ENCODE measurements around the gene SLC6A3.

SLC6A3 gene

DNA sequence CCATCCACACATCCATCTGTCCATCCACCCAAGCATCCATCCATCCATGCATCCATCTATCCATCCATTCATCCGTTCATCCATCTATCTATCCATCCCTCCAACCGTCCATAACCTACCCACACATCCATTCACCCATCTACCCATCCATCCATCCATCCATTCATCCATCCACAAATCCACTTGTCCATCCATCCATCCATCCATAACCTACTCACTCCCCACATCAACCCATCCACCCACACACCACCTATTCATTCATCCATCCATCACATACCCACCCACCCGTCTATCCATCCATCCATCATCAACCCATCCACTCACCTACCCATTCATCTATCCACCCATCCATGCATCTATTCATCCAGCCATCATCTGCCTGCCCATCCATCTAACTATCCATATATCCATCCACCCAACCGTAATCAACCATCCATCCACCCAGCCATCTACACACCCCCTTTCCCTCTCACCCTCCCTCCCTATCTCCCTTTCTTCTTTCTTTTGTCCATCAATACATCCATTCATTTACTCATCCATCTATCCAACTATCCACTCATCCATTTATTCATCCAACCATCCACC lies 56.8 kb downstream of the SLC6A3 start:
- no peak for DNase-seq (ENCODE audit: low read depth in 2 of 2)

DNA sequence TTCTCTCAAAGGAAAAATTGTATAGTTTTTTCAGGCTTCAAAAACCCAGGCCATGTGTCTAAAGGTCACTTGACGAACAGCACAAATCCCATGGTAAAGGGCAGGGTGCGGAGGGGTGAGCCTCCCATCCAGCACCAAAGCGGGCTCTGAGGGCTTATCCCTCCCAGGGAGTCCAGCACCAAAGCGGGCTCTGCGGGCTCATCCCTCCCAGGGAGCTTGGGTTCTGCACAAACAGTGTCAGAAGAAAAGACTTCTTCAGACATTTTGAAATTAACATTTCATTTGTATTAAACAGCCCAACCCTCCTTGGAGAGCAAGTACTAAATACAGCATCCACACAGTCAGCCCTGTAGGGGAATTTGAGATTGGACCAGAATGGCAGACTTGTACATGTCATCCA lies 57.4 kb downstream of the SLC6A3 start:
- DNase-seq (ENCODE audit: low read depth in 2 of 2) = no peak

DNA sequence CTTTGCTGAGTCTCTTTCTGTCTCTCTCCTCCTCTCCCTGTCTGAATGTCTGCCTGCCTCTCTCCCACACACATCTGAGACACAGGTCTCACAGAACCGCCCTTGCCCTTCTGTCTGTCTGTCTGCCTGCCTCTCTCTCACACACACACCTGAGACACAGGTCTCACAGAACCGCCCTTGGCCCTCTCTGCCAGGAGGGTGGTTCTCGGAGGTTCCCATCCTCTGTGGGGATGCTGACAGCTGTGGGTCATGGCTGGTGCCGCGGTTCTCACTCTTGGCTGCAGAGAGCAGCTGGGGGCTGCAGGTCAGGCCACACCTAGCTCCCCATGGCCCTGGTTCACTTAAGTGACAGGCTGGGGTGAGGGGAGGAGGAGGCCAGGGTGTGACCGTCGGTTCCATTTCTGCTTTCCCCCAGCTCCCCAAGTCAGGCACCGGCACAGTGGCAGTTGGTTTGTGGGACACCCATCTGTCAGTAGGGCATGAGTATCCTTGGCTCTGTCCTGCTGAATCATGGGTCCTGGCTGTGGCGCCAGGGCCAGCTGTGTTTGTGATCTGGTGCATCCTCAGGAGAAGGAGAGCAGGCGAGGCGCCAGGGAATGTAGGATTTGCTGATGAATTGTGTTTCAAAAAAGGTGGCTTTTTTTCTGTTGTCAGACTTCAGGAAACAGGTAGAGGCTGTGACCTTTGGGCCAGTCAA lies 58.0 kb downstream of the SLC6A3 start:
- DNase-seq (ENCODE audit: low read depth in 2 of 2) = no peak

DNA sequence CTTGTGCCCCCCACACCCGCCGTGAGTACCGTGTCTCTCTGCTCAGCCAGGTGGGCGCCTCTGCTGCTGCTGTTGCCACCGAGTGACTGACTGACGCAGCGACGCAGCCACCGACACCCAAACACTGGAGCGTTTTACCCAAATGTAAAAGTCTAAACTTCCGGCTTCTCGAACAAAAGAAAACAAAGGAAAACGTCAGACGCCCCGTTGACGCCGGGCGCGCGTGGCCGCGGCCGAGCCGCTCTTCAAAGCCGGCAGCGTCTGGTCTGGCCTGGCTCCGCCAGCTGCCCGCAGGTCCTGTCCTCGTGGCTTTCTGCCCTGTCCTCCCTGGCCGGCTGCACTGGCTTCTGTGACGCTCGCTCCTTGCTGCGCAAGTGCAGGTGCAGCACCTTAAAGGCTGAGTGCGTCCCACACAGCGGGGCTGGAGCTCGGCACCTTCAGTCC lies 58.9 kb downstream of the SLC6A3 start:
- DNase-seq (ENCODE audit: low read depth in 2 of 2) = peak; percentile 44 to 51

DNA sequence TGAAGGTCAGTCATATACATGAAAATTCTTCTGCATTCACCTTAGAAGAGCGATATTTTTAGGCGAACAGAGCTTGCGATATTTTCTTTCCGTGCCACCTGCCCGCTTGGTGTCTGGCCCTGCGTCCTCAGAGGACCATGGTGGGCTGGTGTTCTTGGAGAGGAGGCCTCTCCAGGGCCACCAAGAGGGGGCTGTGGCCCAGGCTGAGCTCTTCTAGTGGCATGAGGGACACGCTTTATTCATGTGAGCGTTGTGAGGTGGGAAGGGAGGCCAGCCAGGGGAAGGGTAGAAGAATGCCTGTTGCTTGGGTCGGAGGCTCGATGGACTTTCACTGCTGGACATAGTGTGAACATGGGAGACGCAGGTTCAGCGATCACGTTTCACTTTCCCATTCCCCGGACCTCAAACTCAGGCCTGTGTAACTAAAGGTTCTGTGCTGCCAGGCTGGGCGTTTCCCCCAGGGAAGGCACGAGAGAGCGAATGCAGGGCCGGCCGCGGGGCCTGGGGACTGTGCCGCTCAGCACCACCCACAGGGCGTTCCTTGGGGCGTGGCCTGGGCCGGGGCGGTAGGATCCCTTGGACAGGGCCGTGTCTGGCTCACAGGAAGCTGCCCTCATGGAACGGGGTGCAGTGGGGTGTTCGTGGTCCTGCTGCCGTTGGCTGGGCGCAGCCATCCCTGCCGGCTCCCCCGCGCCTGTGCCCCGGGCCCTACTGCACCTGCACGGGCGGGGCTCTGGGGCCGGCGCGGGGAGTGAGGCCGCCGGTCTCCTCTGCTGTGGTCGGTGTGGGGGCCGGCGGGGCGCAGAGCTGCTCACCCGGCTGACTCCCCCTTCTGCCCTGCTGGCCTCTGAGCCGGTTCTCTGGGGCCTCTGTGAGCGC lies 59.6 kb downstream of the SLC6A3 start:
- DNase-seq (ENCODE audit: low read depth in 2 of 2) = peak; percentile 56 to 60

DNA sequence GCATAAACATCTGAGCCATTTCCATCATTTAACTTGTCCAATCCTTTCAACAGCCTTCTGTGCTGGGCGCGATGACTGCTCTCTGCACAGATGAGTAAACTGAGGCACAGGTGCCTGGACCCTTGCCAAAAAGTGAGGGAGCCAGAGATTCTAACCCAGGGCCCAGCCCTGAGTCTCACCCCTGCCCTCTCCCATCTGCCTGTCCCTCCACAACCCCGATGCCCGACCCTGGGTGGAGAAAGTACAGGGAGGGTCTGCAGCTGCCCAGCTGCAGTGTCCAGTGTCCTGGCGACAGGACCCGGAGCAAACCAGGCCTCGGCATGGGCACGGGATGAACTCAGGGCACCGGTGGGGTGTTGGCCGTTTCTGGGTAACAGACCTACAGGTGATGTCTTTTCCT lies 60.7 kb downstream of the SLC6A3 start:
- DNase-seq (ENCODE audit: low read depth in 2 of 2) = no peak

DNA sequence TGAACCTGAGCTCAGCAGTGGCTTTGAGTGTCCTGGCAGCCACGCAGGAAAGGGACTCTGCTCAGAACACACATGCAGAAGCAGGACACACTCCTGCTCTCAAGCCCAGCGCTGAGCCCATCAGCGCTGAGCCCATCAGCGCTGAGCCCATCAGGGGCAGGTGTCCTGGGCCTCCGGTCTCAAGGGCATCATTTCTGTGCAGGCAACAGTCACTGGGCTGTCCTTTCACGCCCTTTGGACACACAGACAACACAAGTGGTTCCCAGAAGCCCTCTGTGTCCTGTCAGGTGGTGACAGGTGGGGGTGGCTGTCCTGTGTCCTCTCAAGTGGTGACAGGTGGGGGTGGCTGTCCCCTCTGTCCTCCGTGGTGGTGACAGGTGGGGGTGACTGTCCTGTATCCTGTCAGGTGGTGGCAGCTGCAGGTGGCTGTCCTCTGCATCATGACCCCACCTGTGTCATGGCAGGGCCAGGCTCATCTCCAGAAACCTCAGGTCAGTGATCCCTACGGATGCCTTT lies 61.3 kb downstream of the SLC6A3 start:
- DNase-seq (ENCODE audit: low read depth in 2 of 2) = no peak

DNA sequence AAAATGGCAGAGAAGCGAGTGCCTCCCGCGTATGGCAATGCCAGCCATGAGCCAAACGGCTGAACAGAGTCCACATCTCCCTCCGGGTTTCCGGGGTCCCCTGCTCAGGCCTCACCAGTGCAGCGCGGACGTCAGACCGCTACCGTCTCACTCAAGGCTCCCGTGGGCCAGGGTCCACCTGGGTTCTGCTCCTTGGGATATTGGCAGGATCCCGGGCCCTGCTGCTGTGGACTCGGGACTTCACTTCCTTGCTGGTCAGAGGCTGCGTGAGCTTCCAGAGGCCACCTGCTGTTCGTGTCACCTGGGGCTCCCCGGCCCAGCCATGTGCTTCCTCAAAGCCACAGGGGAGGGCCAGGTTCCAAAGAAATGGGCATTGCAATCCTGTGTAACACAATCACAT lies 61.9 kb downstream of the SLC6A3 start:
- DNase-seq (ENCODE audit: low read depth in 2 of 2) = no peak

DNA sequence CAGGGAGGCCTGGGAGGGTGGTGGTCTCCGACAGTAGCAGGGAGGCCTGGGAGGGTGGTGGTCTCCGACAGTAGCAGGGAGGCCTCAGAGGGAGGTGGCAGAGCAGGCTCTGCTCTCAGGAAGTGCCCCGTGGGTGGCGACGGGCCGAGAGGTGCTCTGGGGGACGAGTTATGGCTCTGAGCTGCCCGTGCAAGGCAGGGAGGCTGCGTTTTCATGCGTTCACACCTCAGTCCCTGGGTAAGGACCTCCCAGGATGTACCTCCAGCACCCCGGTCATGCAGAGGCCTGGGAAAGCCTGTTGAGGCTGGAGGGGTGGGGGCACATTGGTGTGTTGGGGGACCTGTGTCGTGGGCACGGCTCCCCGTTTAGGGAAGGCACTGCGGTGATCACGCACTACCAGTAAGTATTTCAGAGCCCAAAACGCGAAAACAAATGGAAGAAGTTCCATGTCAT lies 63.0 kb downstream of the SLC6A3 start:
- DNase-seq (ENCODE audit: low read depth in 2 of 2) = no peak

DNA sequence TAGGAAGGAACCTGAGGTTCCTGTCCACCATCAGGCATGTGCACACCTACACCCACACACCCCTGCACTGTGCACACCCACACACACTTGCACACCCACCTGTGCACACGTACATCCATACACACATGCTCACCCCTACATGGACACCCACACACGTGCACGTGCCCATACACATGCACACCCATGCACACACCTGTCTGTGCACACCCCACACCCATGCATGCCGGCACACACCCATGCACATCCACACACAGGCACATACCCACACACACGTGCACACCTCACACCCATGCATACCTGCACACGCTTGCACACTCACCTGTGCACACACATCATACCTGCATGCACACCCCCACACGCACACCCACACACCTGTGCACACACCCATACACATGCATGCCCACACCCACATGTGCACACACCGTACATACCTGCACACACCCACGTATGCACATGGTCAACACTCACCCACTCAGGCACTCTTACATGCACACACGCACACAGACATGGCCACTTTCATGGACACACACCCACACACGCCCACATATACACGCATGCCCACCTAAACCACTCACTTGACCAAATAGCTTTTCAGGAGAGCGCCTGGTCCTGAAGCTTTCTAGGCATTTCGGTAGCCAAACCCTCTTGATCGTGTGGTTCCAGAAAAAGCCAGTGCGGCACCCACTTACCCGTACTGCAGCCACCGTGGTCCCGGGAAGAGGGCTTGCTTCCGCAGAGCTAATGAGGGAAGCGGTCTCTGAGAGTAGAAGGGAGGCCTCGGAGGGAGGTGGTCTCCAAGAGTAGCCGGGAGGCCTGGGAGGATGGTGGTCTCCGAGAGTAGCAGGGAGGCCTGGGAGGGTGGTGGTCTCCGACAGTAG lies 63.6 kb downstream of the SLC6A3 start:
- DNase-seq (ENCODE audit: low read depth in 2 of 2) = no peak

DNA sequence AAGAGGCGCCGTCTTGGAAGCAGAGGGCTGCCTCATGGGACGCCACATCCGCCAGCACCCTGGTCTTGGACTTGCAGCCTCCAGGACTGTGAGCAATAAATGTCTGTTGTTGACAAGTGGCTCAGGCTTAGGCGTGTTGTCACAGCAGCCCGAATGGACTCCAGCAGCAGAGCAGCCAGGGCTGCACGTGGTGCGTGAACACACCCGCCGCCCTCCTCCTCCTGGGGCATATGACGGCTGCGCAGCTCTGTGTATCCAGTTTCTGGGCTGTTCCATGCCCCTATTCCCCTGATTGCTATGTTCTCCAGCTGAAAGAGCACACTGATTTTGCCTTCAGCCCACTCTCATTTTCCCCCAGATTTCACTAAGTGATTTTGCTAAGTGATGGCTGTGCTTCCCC lies 64.3 kb downstream of the SLC6A3 start:
- no peak for DNase-seq (ENCODE audit: low read depth in 2 of 2)

DNA sequence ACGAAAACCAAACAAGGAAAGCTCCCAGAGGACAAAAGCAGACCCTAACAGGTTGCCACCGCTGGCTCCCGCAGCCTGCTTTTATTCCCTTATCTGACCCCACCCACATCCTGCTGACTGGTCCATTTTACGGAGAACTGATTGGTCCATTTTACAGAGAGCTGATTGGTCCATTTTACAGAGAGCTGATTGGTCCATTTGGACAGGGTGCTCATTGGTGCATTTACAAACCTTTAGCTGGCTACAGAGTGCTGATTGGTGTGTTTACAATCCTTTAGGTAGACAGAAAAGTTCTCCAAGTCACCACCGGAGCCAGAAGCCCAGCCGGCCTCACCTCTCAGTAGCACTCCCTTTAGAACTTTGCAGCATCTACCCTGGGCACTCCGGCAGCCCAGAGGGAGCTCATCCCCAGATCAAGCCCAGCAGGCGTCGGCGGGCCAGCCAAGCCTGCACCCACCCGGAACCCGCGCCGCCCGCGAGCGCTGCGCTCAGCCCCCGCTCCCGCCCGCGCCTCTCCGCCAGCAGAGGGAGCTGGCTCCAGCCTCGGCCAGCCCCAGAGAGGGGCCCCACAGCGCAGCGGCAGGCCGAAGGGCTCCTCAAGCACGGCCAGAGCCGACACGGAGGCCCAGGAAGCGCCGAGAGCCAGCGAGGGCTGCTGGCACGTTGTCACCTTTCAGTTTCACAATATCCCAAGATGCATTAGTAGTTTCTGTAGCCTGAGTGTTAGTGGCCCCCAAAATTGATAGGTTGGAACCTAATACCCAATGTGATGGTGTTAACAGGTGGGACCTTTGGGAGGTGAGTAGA lies 65.0 kb downstream of the SLC6A3 start:
- DNase-seq (ENCODE audit: low read depth in 2 of 2) = peak; percentile 10 to 40

DNA sequence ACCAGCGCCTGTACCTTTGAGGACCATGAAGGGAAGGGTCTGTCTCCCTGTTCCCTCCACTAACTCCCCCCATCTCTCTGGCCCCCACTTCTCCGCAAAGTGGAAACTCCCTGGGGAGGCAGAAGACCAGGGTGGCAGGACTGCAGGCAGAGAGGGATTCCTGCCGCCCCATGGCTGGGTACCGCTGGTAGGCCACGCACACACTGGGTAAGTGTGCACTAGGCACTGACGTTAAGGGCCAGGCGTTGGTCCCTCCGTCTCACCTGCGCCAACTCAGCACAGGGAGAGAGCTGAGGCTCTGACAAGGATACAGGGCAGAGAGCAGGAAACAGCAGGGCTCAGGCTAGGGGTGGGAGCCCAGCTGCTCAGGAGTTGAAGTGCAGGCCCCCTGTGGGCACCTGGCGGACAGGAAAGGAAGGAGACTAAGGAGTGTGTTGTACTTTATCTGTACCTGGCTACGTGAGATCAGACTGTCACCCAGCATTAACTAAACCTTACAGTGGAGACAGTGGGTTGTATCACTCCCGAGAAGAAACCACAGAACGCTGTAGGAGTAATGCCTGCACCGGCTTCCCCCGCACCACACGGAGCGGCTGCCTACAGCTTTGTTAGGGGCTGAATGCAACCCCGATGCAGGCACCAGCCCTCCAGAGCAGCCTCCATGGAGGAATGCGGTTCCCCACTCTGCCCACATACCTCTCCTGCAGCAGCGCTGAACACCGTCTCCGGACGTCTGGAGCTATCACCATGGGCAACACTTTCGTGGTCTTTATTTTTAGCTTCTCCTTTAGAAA lies 66.2 kb downstream of the SLC6A3 start:
- DNase-seq (ENCODE audit: low read depth in 2 of 2) = no peak

DNA sequence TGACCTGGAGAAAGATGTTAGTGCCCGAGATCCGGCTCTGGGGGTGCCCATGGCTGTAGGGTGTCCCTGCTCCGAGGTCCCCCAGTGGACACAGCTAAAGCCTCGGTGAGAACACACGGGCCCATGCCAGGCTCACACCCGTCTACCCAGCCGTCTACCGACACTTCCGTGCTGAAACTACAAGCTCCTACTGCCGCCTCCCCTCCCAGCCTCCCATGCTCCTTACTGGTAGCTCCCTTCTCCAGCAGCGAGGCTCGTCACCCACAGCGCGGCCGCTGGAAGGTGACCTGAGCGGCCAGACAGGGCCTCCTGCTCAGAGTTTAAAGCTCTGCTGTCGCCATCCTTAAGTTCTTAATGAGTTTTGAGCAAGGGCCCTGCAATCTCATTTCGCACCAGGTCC lies 67.1 kb downstream of the SLC6A3 start:
- DNase-seq (ENCODE audit: low read depth in 2 of 2) = no peak

DNA sequence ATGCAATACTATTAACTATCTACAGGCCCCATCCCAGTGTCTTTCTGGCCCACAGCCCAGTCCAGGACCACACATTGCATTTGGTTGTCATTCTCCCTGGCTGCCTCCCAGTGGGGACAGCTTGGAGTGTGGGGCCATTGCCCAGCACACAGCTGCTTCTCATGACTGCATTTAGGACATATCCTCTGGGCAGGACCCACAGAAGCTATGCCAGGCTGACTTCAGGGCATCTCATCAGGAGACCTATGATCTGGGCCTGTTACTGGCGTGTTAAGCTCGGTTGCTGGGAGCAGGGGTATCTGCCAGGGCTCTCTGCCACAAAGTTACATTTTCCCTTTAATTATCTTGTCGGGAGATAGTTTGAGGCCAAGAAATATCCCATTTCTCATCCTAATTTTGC lies 68.3 kb downstream of the SLC6A3 start:
- DNase-seq (ENCODE audit: low read depth in 2 of 2) = no peak

DNA sequence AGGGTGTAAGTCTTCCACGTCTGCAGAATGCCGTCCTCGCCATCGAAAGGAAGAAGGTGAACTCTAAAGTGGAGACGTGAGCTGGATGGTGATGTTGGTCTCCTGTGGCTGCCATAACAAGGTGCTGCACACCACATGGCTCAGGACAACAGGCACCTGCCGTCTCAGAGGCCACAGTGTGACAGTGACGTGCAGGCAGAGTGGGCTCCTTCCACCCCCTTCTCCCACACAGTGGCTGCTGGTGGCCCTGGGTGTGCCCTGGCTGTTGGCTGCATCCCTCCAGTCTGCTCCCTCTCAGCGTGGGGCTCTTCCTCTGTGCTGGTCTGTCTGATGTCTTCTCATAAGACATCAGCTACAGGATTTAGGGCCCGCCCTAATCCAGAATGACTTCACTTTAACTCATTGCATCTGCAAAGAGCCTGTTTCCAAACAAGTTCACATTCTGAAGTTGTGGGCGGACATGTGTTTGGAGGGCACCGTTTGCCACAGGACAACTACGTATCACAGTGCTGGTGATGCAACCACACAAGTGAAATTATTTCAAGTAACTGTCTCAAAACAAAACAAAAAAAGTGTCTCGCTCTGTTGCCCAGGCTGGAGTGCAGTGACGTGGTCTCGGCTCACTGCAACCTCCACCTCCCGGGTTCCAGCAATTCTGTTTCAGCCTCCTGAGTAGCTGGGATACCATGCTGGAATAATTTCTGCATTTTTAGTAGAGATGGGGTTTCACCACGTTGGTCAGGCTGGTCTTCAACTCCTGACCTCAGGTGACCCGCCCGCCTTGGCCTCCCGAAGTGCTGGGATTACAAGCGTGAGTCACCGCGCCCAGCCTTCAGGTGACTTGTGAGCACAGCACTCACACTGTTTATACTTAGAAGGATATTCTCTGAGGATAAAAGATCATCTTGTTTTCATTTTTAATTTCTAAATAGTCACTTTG lies 69.1 kb downstream of the SLC6A3 start:
- no peak for DNase-seq (ENCODE audit: low read depth in 2 of 2)

DNA sequence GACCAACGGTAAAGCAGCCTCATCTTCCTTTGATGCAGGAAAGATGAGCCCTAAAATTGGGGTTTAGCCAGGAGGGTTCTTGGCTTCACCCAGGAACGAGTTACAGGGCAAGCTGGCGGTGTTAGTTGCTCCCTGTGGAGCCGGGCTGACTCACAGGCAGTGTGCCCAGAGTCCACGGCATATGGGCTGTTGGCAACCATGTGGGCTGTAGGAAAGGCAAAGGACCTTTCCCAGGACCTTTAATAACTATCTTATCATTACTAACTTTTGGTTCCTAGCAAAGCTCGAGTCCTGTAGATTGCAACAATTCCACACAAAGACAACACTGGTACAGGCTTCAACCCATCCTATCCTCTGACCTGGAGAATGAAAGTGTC lies 70.6 kb downstream of the SLC6A3 start:
- no peak for DNase-seq (ENCODE audit: low read depth in 2 of 2)

DNA sequence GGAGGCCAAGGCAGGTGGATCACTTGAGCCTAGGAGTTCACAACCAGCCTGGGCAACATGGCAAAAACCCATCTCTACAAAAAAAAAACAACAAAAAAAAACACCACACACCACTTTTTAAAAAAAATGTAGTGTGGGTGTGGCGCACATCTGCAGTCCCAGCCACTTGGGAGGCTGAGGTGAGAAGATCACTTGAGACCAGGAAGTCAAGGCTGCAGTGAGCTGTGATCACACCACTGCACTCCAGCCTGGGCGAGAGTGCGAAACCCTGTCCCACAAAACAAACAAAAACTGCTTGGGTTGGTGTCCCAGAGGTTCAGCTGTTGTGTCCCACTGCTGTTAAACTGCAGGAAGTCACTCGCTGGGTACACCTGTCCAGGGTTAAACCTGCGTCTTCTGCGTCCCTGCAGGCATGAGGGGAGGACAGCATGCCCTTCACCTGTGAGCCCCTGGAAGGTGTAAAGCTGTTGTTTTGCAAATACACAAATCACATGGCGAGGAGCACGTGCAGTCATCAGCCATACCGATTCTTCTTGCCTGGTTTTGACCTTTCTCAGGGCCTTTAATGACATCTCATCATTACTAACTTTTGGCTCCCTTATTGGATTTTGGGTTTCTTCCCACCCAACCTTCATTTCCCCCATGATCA lies 71.1 kb downstream of the SLC6A3 start:
- DNase-seq (ENCODE audit: low read depth in 2 of 2) = no peak
